ENCODE results near the gene NXPE3. TPM values are rescaled to one million over a fixed set of nuclear protein-coding genes. Genes with fewer than 3 reads are reported as not detected.

Gene NXPE3
- total and polyA plus RNA-seq, 3 donors from 2014 or later = 11.7 to 17.0 (median 14.6) TPM

GRCh38 chr3:101868534-101869464 is 89.8 kb downstream of the NXPE3 start:
- H3K27me3 ChIP-seq = no peaks in the 10 kb centered on the region
- TF ChIP-seq POLR2A (IDR thresholded peaks at IDR 0.05) = no peak
- TF ChIP-seq CTCF (IDR thresholded peaks at IDR 0.05) = no peak
- no peak overlapping the region for H3K4me3 ChIP-seq
- intact Hi-C loops (cut with DNase I; ENCODE audit: low total_unique reads) = no loop called here
- 81 to 84% methylated on average over 12 of the region's 12 CpGs for WGBS, 2 donors
- DNase-seq = no peak
- H3K36me3 ChIP-seq (ENCODE audit: low read depth, missing control alignments) = no peaks in the 10 kb centered on the region
- H3K4me1 ChIP-seq = no peaks in the 10 kb centered on the region
- H3K9me3 ChIP-seq = no peaks in the 10 kb centered on the region
- no peak overlapping the region for H3K27ac ChIP-seq

- no peak for DNase-seq
- Histone ChIP-seq H3K36me3 (ENCODE audit: low read depth, missing control alignments) (no peaks in the 10 kb centered on the region), H3K27me3 (no peaks in the 10 kb centered on the region), H3K4me1 (no peaks in the 10 kb centered on the region), H3K4me3 (no peak overlapping the region), H3K27ac (no peak overlapping the region), H3K9me3 (no peaks in the 10 kb centered on the region)
- no peak for TF ChIP-seq CTCF (IDR thresholded peaks at IDR 0.05)
- no peak for TF ChIP-seq POLR2A (IDR thresholded peaks at IDR 0.05)
- intact Hi-C loops (cut with DNase I; ENCODE audit: low total_unique reads) = no loop called here
- 60 to 77% methylated on average over 5 of the region's 5 CpGs for WGBS, 2 donors
These were observed 91.1 kb downstream of the NXPE3 start for GRCh38 chr3:101870138-101870537.

- no peak overlapping the region for H3K4me3 ChIP-seq
- no peaks in the 10 kb centered on the region for H3K4me1 ChIP-seq
- H3K9me3 ChIP-seq = no peaks in the 10 kb centered on the region
- TF ChIP-seq CTCF (IDR thresholded peaks at IDR 0.05) = no peak
- TF ChIP-seq POLR2A (IDR thresholded peaks at IDR 0.05) = no peak
- H3K27me3 ChIP-seq = no peaks in the 10 kb centered on the region
- no peak for DNase-seq
- no peaks in the 10 kb centered on the region for H3K36me3 ChIP-seq (ENCODE audit: low read depth, missing control alignments)
- 83 to 85% methylated on average over 2 of the region's 2 CpGs for WGBS, 2 donors
- intact Hi-C loops (cut with DNase I; ENCODE audit: low total_unique reads) = no loop called here
- no peak overlapping the region for H3K27ac ChIP-seq
These were observed 94.6 kb downstream of the NXPE3 start for GRCh38 chr3:101873619-101874018.

GRCh38 chr3:101876142-101876541 is 97.1 kb downstream of the NXPE3 start:
- Histone ChIP-seq H3K27me3 (no peaks in the 10 kb centered on the region), H3K4me3 (no peak overlapping the region), H3K36me3 (ENCODE audit: low read depth, missing control alignments) (no peaks in the 10 kb centered on the region), H3K4me1 (no peaks in the 10 kb centered on the region), H3K27ac (no peak overlapping the region), H3K9me3 (no peaks in the 10 kb centered on the region)
- TF ChIP-seq CTCF (IDR thresholded peaks at IDR 0.05) = no peak
- no peak for TF ChIP-seq POLR2A (IDR thresholded peaks at IDR 0.05)
- no peak for DNase-seq
- WGBS, 2 donors = 79 to 83% methylated on average over 8 of the region's 8 CpGs
- intact Hi-C loops (cut with DNase I; ENCODE audit: low total_unique reads) = no loop called here

Other genes with a start within 250 kb of the NXPE3 start
- 10 to 100 TPM; 13.5 to 16.3 TPM for gene TRMT10C, start 217.3 kb upstream of the NXPE3 start, total RNA-seq
- 13.3 TPM for gene TRMT10C, start 217.3 kb upstream of the NXPE3 start, polyA plus RNA-seq (ENCODE audit: insufficient read depth, low read depth, low replicate concordance)
- gene PCNP, start 205.0 kb upstream of the NXPE3 start, total RNA-seq = 10 to 100 TPM; 60.6 to 62.5 TPM
- gene PCNP, start 205.0 kb upstream of the NXPE3 start, polyA plus RNA-seq (ENCODE audit: insufficient read depth, low read depth, low replicate concordance) = 89.1 TPM
- 10 to 100 TPM; 32.8 to 37.4 TPM for gene ZBTB11, start 102.1 kb upstream of the NXPE3 start, total RNA-seq
- gene ZBTB11, start 102.1 kb upstream of the NXPE3 start, polyA plus RNA-seq (ENCODE audit: insufficient read depth, low read depth, low replicate concordance) = 14.8 TPM
- gene RPL24, start 92.5 kb upstream of the NXPE3 start, total RNA-seq = 100 to 1,000 TPM; 443 to 569 TPM
- gene RPL24, start 92.5 kb upstream of the NXPE3 start, polyA plus RNA-seq (ENCODE audit: insufficient read depth, low read depth, low replicate concordance) = 682 TPM
- 10 to 100 TPM; 22.1 to 26.5 TPM for gene CEP97, start 54.6 kb upstream of the NXPE3 start, total RNA-seq
- 19.3 TPM for gene CEP97, start 54.6 kb upstream of the NXPE3 start, polyA plus RNA-seq (ENCODE audit: insufficient read depth, low read depth, low replicate concordance)
- gene NFKBIZ, start 70.3 kb downstream of the NXPE3 start, total RNA-seq = 10 to 100 TPM in 1 of 2 donors, 1 to 10 TPM in 1; 6.9 to 14.7 TPM
- 5.4 TPM for gene NFKBIZ, start 70.3 kb downstream of the NXPE3 start, polyA plus RNA-seq (ENCODE audit: insufficient read depth, low read depth, low replicate concordance)

Measured in testis (tissue), 3 donors.